OCI-LY1 (cell line): ENCODE data around the gene CNIH2.

Source experiments
- CTCF ChIP-seq: fragments of 200-600 bp; sonication (generic), shearing (Covaris generic); IDR thresholded peaks from 2 replicates; pipeline ENCODE4 v1.5.1; 2017; ENCODE audit warnings: mild to moderate bottlenecking, antibody characterized with exemption, low read length, moderate library complexity, mixed read lengths
- EZH2 ChIP-seq: fragments of 200-600 bp; sonication (generic), shearing (Covaris generic); IDR thresholded peaks from 2 replicates; pipeline ENCODE4 v1.8.0; 2017; ENCODE audit warnings: borderline replicate concordance, mixed run types, mild to moderate bottlenecking, antibody characterized with exemption, low read length, moderate library complexity, mixed read lengths

GRCh38 chr11:66284526-66285078 lies 6.6 kb downstream of the CNIH2 start:
- TF ChIP-seq EZH2: no peak
- no peak for TF ChIP-seq CTCF
